Activated CD8-positive, alpha-beta memory T cell treated with anti-CD3 and anti-CD28 coated beads, Interleukin-2, amount 50 U/mL, for 1 hour (primary cell): ENCODE measurements around the gene TEKTIP1.

ENCODE experiments used
- DNase-seq: peaks from one replicate; pipeline ENCODE4 v3.0.0-alpha.2; 2020; ENCODE audit errors: extremely low read depth

TEKTIP1 gene

DNA sequence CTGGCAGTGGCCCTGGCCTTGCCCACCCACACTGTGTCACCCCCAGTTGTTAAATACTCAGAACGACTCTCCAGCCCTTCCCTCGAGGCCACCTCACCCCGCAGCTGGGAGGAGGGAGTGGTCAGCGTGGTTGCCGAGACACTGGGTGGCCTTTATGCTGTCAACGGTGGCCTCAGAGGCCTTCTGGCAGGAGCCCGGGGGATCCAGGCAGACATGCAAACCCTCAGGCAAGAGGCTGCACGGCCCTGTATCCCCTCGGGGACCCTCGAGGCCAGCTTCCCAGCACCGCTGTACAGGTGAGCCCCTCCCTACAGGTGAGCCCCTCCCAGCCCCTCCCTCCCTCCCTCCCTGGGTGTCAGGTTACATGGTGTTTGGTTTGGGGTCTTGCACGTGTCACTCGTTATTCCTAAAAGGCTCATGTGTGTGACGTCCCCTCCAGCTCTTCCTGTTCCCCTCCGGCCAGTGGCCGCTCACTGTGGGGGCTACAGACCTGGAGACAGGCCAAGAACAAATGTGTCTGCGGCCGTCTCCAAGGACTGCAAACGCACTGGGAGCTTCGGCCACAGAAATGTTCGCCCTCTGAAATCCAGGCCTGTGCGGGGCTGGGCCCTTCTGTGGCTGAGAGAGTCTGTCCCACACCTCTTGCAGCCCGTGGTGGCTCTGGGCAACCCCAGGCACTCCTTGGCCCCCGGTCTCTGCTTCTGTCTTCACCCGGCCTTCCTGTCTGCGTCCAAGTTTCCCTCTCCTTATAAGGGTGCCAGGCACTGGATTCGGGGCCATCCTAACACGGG, at the start of gene TEKTIP1:
TEKTIP1 (plus strand) TSS at position 210 of the 791 bp plus-strand sequence; CDS start at position 214, 4 bp downstream.
- no peak for DNase-seq

DNA sequence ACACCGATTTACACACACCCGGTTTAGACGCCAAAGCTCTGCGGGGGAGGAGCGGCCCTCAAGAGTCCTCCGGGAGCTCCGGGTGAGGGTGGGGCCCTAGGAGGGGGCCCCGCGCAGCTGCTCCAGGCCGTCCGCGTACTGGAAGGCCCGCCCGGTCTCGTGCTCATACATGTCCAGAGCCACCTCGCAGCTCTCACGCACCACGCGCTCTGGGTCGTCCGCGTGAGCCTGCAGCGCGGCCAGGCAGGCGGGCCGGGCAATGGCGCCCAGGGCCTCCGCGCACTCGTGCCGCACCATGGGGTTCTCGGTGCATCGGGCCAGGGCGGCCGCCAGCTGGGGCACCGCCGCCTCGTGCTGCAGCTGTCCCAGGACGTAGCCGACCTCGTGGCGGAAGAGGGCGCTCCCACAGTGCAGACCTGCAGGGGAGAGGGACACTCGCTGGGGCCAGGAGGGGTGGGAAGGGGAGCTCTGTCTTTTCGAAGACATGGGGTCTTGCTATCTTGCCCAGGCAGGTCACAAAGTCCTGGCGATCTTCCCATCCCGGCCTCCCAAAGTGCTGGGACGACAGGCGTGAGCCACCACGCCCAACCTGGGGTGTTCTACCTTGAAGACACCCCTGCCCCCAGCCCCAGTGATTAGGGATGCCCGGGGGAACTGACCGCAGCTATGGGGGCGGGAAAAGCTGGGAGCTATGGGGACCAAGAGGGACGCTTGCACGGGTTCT, 47.4 kb upstream of the TEKTIP1 start:
- DNase-seq = no peak

DNA sequence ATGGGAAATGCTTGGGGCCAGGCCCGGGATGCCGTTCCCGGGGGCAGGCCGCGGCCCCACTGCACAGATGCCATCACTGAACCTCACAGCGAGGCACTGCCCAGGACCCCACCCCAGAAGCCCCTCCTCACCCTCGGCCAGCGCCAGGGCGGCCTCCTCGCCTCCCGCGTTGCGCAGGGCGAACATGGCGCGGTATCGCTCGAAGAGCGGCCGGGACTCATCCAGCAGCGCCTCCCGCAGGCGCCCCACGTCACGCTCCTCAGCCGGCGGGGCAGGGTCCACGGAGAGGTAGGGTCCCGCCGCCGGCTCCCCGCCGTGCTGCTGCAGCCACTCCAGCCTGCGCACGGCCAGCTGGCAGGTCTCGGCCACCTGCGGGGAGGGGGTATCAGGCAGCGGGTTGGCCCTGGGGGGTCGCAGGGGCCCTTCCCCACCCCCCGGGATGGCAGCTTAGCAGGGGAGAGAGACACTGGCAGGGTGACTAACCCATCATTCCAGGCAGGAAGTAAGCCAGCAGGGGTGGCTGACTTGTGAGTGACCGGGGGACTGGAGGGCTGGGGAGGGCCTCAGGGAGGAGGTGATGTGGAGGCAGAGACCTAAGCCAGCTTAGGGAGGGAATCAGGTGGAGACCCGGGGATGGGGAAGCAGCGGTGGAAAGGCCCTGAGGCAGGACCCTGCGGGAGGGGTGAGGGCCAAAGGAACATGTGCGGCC, 46.7 kb upstream of the TEKTIP1 start:
- no peak for DNase-seq

DNA sequence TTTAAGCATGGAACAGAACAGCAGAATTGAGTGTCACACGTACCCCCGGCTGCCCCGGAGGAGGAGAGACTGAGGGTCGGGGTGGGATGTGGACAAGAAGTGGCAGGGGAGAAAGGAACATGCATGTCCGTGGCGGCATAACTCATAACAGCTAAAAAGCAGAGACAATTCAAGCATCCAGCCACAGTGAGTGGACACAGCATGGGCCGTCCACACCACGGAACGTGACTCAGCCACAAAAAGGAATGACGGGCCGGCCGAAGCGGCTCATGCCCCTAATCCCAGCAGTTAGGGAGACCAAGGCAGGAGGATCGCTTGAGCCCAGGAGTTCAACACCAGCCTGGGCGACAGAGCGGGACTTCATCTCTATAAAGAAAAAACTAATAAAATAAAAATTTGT, 46.1 kb upstream of the TEKTIP1 start:
- no peak for DNase-seq

DNA sequence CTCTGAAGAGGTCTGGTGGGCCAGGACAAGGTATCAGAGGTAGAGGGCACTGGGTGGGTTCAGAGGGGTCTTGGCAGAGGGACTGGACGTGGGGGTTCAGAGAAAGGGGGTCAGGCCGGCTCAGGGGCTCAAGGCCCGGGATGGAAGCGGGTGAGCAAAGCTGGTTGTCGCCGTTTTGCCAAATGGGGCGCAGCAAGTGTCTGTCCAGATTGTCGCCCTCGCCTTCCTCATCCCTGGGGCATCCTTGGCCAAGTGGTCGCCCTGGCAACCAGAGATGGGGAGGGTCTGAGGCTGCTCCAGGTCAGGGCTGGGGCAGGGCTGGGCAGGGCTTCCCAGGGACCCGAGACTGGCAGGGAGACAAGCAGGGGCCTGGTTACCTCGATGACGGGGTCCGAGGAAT, 45.3 kb upstream of the TEKTIP1 start:
- no peak for DNase-seq

DNA sequence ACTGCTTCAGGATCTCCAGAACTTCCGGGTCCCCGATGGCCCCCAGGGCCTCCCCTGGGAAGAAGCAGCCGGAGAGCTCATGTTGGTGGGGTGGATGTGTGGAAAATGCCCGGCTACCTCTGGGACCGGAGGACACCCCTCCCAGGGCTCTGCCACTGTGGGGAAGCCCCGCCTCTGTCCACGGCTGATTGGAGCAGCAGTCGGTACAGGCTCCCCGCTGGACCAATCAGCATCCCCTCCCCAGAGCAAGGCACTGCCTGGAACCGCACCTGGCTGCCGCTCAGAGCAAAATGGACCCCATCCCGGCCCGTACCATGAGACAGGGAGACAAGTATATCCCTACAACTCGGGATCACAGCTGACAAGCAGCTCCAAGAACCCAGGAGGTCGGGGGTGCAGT, 44.9 kb upstream of the TEKTIP1 start:
- DNase-seq = no peak

DNA sequence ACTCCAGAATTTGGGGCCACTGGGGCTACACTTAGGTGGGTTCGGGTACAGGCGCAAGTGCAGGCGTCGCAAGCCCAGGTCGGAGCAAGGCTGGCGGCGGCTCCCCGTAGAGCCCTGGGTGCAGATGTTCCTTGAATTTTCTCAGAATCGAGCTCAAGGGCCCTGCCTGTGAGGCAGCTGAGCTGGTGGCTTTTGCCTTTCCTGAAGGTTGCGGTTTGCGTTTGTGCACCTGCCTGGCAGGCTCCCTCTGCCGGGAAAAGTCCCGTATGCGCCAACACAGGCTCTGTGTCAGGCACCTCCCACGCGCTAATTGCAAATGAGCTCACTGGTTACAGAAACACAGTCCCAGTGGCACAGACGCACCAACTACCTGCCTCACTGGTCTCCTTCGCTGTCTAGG, 44.4 kb upstream of the TEKTIP1 start:
- no peak for DNase-seq

DNA sequence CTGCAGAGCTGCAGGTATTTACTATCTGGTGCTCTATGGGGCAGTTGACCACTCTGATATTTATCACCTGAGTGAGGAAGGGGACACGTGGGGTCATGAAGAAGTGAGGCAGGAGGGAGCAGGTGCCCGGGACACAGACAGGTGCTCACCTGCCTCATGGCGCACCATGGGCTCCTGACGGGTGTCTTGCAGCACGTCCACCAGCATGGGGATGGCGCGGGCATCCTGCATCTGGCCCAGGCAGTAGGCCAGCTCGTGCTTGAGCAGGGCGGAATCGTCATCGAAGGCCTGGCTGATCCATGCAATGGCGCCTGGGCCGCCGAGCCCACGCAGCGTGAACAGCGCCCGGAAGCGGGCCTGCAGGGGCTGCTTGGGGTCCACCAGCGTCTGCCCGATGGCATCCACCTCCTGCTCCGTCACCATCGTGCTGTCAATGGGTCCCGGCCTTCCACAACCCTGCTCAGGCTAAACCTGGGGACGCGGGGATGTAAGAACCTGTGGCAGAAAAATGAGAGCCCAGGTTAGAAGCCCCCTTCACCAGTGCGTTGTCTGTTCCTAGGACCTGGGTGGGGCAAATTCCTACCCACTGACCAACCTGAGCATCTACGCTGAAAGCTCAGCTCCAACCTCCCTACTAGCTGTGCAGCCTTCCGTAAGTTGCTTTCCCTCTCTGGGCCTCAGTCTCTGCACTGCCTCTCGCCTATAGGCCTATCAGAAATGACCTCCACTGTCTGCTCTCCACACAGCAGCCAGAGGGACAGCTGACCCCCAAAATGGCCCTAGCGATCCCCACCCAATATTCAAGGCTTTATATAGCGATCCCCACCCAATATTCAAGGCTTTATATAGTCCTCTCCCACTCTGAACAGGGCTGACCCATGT, 42.3 kb upstream of the TEKTIP1 start:
- DNase-seq = no peak

DNA sequence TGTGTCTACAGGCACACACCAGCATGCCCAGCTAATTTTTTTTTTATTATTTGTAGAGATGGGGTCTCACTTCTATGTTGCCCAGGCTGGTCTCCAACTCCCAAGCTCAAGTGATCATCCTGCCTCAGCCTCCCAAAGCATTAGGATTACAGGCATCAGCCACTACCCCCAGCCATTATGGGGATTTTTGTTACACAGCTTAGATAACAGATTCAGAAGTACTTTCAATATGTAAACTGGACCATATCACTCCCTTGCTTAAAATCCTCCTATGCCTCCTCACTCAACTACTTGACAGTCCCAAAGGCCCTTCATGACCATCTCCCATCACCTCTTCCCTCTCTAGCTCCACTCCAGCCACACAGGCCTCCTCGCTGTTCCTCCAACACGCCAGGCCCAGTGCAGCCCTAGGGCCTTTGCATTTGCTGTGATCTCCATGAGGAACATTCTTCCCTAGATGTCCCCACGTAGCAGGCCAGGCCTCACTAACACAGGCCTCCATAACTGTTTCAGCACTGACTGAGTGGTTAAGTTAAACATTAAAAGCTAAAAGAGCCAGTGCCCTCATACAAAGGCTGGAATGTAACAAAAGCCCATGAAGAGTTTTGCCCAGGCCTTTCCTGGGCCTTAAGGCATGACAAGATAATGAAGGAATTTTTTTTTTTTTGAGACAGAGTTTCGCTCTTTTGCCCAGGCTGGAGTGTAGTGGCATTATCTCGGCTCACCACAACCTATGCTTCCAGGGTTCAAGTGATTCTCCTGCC, 41.0 kb upstream of the TEKTIP1 start:
- no peak for DNase-seq

DNA sequence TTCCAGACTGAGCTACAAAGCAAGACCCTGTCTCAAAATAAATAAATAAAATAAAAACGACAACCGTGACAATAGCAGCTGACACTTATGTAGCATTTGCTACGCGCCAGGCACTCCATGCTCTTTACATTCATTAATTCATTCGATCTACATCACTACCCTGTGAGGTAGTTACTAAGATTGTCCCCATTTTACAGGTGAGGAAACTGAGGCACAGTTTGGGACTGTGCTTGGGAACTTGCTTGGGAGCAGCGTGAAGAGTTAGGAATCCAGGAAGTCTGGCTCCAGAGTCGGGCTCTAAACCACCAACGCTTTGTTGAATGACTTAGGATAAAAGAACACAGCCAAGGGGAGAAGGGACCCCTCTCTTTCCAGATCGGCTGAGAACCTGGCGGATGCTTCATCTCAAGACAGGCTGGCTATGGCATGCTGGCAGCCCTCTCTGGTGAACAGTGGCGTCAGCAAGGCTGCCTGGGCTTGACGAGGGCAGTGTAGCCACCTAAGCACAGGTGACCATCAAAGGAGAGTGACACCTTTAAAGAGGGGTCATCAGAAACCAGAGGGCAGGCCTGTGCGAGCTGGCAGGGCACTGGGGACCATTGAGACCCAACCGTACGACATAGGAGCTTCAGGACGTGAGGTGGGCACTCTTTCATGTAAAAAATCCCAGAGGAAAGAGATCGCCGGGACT, 39.1 kb upstream of the TEKTIP1 start:
- DNase-seq = no peak

DNA sequence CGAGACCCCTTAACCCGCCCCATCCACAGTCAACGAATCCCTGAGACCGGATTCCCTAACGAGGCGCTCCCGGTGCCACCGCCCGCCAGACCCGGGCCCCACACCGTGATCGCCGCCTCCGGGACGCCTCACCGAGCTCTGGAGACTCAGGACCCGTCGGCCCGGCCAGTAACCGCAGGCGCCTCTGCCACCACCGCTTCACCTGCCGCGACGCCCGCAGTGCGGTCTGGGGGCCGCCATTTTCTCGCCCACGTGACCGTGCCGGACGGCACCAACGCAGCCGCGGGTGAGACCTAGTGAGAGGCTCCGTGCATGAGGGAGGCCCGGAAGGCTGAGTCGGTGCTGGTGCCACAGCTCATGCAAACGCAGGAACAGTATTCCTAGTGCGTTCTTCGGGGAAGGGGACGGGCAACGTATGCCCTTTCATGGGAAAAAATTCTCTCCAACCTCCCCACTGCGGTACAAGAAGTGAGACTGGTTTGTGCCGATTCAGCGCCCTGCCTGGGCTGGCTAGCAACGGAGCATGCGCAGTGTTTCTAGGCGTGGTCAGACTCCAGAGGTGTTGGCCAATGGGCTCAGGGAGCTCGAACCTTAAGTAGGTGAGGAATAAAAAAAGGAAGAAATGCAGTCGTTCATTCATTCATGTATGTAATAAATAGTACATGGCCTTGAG, 38.4 kb upstream of the TEKTIP1 start, which contains the start of gene DOHH:
DOHH (minus strand) TSS at position 246 of the 673 bp plus-strand sequence. CDS start 3,860 bp downstream, outside the sequence.
- DNase-seq = peak; percentile 89

DNA sequence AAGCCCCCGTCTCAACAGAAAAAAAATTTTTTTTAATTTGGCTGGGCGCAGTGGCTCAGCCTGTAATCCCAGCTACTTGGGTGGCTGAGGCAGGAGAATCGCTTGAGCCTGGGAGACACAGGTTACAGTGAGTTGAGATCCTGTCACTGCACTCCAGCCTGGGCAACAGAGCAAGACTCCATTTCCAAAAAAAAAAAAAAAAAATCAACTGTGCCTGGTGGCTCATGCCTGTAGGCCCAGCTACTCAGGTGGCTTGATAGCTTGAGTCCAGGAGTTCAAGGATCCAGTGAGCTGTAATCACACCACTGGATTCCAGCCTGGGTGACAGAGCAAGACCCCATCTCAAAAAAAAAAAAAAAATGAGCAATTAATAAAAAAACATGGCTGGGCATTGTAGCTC, 37.2 kb upstream of the TEKTIP1 start:
- DNase-seq = no peak

DNA sequence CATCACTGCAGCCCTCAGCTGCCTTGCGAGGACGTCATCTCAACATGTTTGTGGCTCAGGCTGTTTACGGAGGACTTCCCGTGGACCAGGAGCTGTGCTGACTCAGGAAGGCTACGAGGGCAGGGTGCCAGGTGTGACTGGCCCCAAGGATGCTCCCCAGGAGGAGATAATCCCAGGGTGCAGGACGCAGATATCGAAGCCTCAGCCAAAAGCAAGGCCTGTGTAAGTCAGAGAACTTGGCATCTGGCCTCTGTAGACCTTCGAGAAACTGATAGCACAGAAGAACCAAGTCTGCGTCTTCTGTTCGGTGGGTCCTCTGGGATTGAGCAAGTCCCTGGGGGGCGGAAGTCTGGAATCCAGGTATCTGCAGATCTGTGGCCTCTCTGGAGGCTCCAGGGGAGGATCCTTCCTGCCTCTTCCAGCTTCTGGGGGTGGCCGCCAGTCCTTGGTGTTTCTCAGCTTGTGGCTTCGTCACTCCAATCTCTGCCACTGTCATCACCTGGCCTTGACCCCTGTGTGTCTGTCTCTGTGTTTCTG, 35.9 kb upstream of the TEKTIP1 start:
- DNase-seq = no peak

DNA sequence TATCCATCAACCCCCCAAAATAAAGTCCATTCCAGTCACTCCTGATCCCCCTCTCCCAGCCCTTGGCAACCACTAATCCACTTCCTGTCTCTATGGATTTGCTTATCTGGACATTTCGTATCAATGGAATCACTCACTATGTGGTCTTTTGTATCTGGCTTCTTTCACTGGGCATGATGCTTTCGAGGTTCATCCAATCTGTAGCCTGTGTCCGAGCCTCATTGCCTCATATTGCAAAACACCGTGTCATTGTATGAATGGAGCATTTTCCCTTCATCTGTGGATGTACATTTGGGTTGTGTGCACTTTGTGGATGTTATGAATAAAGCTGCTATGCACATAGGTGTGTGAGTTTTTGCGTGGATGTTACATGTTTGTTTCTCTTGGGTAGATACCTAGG, 34.2 kb upstream of the TEKTIP1 start:
- no peak for DNase-seq

DNA sequence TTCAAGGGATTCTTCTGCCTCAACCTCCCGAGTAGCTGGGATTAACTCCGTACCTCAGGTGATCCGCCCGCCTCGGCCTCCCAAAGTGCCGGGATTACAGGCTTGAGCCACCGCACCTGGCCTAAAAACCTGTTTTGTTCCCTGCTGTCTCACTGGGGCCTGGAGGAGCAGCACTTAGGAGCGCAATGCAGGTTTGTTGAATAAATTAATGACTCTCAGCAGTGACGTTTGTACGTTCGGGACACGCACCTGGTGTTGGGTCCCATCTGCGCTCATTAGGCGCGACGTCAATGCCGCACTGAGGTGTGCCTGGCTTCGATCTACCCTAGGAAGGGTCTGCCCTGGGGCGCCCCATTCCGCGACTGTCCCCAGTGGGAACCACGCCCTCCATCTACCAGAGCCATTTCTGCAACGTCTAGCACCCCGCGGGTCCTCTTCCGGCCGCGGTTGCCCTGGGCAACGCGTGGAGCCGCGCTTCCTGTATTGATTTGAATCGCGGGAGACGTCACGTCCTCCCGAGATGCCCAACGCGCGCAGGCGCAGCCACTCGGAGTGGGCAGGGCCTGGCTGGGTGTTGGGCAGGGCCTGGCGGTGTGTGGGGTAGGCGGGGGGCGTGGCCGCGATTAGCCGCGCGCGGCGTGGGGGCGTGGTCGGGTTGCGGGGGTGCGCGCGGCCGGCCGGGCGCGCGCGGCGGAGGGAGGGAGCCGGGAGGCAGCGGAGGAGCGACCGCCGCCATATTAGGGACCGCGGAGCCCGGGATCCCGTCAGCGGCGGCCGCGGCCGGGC, 33.2 kb upstream of the TEKTIP1 start, which contains the start of gene FZR1:
FZR1 (plus strand) TSS at position 714 of the 786 bp plus-strand sequence. CDS start 16,679 bp downstream, outside the sequence.
- DNase-seq = peak; percentile 94

DNA sequence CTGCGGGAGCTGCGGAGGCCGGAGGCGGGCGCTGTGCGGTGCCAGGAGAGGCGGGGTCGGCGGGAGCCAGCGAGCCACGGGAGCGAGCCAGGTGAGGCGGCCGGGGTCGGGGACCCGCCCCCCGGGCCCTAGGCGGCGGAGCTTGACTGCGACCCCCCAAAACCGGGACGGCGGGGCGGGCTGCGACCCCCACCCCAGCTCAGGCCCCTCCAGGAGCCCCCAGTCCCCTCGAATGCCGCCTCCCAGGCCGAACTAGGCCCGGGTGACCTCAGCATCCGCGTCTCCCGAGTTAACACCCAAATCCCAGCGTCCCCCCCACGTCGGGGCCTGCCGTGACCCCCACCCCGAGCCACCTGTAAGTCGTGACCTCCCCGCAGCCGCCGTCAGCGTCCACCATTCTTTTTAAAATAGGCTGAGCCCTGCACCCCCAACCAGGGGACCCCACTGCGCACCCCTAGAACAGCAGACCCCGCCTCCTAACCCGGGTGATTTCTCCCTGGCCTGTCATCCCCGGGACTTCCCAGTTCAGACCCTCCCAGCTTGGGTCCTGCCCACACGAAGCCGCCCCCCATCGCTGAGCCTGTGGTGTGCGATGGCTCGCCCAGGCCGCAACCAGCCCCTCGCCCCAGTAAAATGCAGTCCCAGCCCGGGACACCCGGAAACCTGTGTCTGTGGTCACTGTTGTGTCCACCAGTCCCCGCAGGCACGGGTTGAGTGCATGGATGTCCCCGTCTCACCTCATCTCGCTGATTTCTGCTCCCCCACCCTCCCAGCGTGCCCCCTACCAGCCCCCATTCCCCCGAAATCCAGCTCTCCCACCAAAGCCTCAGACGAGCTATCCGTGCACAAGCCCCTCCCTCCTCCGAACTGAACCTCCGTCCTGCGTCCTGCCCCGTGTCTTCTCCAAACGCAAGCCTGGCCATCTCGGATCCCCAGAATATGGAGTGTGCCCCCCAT, 32.3 kb upstream of the TEKTIP1 start:
- no peak for DNase-seq
